Epithelial cell of proximal tubule (primary cell): ENCODE results near the gene CREB1. TPM values are rescaled to one million over a fixed set of nuclear protein-coding genes. Genes with fewer than 3 reads are reported as not detected.

Source experiments
- DNase-seq: peaks from one replicate; pipeline ENCODE4 v3.0.0-alpha.2; 2011; ENCODE audit warnings: low read depth
- H3K4me3 ChIP-seq: 2 replicates; pipeline ENCODE4 v1.5.1; 2011; ENCODE audit warnings: low read depth, mild to moderate bottlenecking, low read length
- total RNA-seq: library from RNA; depleted of rRNA; stranded (reverse); fragments of >200 nt; gene quantifications from 2 replicates; pipeline ENCODE4 v1.2.3, GENCODE V29; 2015
- TF ChIP-seq, protein P1 (sequence below): conservative IDR thresholded peaks from 2 replicates; pipeline ENCODE4 v1.5.1; 2012; ENCODE audit warnings: low read depth, mild to moderate bottlenecking, low read length

CREB1 gene
- total RNA-seq, 1 donor from 2014 or later = 28.1 TPM

DNA sequence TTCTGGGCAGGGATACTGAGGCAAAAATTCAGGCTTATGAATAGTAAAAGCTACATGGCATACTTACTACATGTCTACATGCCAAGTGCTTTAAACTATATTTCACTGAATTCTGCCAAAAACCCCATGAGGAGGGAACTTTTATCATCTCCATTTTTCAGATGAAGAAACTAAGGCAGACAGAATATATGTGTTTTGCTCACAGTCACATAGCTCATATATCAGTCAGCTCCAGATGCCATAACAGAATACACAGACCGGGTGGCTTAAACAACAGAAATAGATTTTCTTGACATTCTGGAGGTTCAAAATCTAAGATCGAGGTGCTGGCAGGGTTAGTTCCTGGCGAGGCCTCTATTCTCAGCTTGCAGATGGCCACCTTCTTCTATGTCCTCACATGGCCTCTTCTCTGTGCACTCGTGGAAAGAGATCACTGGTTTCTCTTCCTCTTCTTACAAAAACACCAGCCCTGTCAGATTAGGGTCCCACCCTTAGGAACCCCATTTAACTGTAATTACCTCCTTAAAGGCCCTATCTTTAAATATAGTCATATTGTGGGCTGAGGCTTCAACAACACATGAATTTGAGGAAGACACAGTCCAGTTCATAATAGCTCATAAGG lies 27.1 kb upstream of the CREB1 start:
- no peak overlapping the region for H3K4me3 ChIP-seq
- no peak for DNase-seq
- TF ChIP-seq, protein P1, sequence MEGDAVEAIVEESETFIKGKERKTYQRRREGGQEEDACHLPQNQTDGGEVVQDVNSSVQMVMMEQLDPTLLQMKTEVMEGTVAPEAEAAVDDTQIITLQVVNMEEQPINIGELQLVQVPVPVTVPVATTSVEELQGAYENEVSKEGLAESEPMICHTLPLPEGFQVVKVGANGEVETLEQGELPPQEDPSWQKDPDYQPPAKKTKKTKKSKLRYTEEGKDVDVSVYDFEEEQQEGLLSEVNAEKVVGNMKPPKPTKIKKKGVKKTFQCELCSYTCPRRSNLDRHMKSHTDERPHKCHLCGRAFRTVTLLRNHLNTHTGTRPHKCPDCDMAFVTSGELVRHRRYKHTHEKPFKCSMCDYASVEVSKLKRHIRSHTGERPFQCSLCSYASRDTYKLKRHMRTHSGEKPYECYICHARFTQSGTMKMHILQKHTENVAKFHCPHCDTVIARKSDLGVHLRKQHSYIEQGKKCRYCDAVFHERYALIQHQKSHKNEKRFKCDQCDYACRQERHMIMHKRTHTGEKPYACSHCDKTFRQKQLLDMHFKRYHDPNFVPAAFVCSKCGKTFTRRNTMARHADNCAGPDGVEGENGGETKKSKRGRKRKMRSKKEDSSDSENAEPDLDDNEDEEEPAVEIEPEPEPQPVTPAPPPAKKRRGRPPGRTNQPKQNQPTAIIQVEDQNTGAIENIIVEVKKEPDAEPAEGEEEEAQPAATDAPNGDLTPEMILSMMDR = no peak

GRCh38 chr2:207503234-207503633 lies 26.5 kb upstream of the CREB1 start:
- TF ChIP-seq, protein P1 = no peak
- H3K4me3 ChIP-seq = no peak overlapping the region
- DNase-seq = no peak

DNA sequence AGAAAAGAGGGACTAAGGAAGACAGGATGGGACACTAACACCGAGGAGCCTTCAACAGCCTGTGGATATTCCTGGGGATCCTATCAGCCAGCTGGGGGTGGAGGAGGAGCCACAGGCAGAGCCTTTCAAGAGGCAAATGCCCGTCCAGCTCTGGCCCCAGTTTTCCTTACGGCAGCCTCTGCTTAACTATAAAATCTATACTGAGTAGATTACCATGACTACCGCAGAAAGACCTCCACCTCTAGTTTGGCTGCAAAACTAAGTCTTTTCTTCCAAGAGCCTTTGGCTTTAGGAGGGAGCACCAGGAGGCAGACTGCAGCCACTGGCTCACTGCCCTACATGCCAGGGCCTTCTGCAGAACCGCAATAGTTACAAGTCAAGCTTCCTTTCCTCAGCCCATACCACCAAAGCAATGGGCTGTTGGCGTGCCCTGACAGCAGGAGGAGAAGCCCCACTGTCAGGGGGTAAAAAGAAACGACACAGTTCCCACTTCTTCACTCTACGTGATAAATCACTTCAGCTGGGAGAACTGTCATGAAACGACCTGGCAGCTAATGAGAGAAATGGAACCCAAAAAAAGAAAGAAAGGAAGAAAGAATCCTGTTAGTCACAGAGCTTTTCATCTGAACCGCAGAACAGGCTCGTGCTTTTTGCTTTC lies 25.1 kb upstream of the CREB1 start:
- no peak for DNase-seq
- TF ChIP-seq, protein P1 = peak; percentile 3
- no peak overlapping the region for H3K4me3 ChIP-seq

DNA sequence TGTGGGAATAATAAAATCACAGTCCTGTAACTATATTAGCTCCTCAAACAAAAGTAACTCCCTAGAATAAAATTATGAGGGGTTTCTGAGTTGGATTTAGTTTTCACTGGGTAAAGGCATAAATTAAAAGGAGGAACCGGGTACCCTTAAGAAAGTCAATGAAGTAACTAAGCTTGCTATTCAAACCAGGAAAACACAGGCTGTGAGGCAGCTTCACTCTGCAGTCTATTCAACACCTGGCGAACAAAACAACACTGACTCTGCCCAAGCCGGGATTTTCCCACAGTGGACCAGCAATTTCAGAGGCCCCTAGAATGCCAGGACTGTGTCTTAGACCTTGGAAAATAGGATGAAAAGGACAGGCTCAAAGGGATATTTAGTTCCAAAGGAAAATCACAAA lies 24.6 kb upstream of the CREB1 start:
- no peak overlapping the region for H3K4me3 ChIP-seq
- DNase-seq = no peak
- TF ChIP-seq, protein P1 = no peak

GRCh38 chr2:207505728-207506127 lies 24.0 kb upstream of the CREB1 start:
- H3K4me3 ChIP-seq = no peak overlapping the region
- DNase-seq = peak; percentile 52
- TF ChIP-seq, protein P1 = no peak

DNA sequence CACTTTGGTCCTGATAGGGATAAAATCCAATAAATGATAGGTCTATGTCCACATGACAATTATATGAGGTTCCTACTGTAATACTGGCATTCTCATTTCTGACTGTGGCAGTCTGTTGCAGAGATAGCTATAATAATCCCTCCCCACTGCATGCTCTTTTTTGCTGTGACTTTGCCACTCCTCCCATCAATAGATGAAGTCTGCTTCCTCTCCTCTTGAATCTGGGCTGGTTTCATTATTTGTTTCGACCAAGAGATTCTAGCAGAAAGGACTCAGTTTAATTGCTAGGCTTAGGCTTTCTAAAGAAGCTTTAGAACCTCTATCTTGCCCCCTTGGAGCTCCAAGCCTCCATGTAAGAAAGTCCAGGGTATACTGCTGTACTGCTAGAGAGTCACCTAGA lies 23.3 kb upstream of the CREB1 start:
- TF ChIP-seq, protein P1 = no peak
- DNase-seq = no peak
- H3K4me3 ChIP-seq = no peak overlapping the region

DNA sequence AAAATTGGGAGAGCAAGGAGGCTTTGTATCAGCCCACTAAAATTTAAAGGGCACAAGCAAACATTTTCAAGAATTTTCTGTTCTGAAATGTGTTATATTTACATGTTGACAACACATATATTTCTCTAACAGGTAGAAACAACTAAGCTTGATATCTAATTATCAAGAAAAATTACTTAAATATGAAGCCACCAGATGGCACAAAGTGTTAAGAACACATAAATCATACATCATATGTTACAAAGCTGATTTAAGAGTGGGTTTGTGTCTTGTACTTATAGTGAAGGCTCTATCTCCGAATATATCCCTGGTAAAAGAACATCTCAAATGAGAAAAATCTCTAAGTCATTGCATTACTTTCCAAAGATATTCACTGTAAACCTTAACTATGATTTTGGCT lies 19.6 kb upstream of the CREB1 start:
- DNase-seq = no peak
- no peak overlapping the region for H3K4me3 ChIP-seq
- TF ChIP-seq, protein P1 = no peak
